K562 (cell line): Measurements from ENCODE around the gene COMMD10. TPM values are rescaled to one million over a fixed set of nuclear protein-coding genes. Genes with fewer than 3 reads are reported as not detected.
A peak's percentile ranks its signal among the peaks of the same experiment; 100 is the strongest.

Experiments used
- BDP1 ChIP-seq: IDR thresholded peaks from 3 replicates; pipeline ENCODE4 v1.6.1; 2011; ENCODE audit not compliant: insufficient read length, insufficient read depth
- CBX2 ChIP-seq: fragments of 200-600 bp; sonication (generic); IDR thresholded peaks from one replicate; pipeline ENCODE4 v1.6.1; 2012; ENCODE audit warnings: mild to moderate bottlenecking, low read length, inconsistent platforms; ENCODE audit not compliant: insufficient read depth, poor library complexity, severe bottlenecking
- FOXJ2 ChIP-seq: fragments of 200-800 bp; sonication (Bioruptor generic); IDR thresholded peaks from 2 replicates; pipeline ENCODE4 v1.6.1; 2016; ENCODE audit warnings: missing genetic modification characterization, missing compliant biosample characterization
- FOXK2 ChIP-seq, 2 experiments: fragments of 450-650 bp; IDR thresholded peaks in 1 of 2; conservative IDR thresholded peaks in 1 of 2; 2 replicates each; pipeline ENCODE4 v1.6.1; 2016; ENCODE audit warnings: low read depth in 2 of 2, mild to moderate bottlenecking in 1 of 2
- HNRNPK ChIP-seq: fragments of 200-400 bp; formaldehyde crosslinking; IDR thresholded peaks from one replicate; pipeline ENCODE4 v1.6.1; 2018; ENCODE audit warnings: mild to moderate bottlenecking, low read depth, low read length; ENCODE audit not compliant: poor library complexity, severe bottlenecking
- NFATC3 ChIP-seq: fragments of 450-650 bp; IDR thresholded peaks from 2 replicates; pipeline ENCODE4 v1.6.1; 2017; ENCODE audit warnings: mild to moderate bottlenecking
- RFX1 ChIP-seq: fragments of 450-650 bp; IDR thresholded peaks from 2 replicates; pipeline ENCODE4 v1.6.1; 2016; ENCODE audit warnings: mild to moderate bottlenecking, moderate library complexity
- TCF3 ChIP-seq: sonication (generic); formaldehyde crosslinking; IDR thresholded peaks from 2 replicates; pipeline ENCODE4 v1.4.0; 2020; ENCODE audit warnings: mild to moderate bottlenecking, missing genetic modification reagents
- ZFP36 ChIP-seq: fragments of 150-350 bp; IDR thresholded peaks from 2 replicates; pipeline ENCODE4 v1.6.1; 2018; ENCODE audit warnings: low read length, low read depth; ENCODE audit not compliant: partially characterized antibody
- ZNF217 ChIP-seq: sonication (generic); formaldehyde crosslinking; IDR thresholded peaks from 2 replicates; pipeline ENCODE4 v1.8.0; 2022; ENCODE audit warnings: mild to moderate bottlenecking, missing genetic modification reagents
- polyA plus RNA-seq, 8 experiments: library from polyadenylated mRNA; depleted of rRNA in 4 of 8; stranded (reverse) in 5 of 8; unstranded in 3 of 8; fragments of >200 nt; fragmentation: Nextera tagmentation in 2 of 8; fragmentation: Illumina TruSeq in 1 of 8; extraction: Ambion mirVana in 2 of 8; extraction: Trizol in 1 of 8; gene quantifications; 2 replicates each; pipeline versions ENCODE4 v1.2.1 to v1.2.3, GENCODE V29; 2011 to 2014; ENCODE audit warnings: inconsistent platforms in 1 of 8, missing spikeins in 1 of 8
- total RNA-seq, 7 experiments: library from RNA; depleted of rRNA in 6 of 7; stranded (reverse); fragments of >200 nt in 6 of 7; fragmentation: Illumina TruSeq in 2 of 7; extraction: Trizol in 2 of 7; gene quantifications; 2 replicates each; pipeline versions ENCODE4 v1.2.1 to v1.2.3, GENCODE V29; 2011 to 2021; ENCODE audit warnings: low replicate concordance in 1 of 7
- TF ChIP-seq, protein P1 (sequence below), 2 experiments: fragments of 450-650 bp; IDR thresholded peaks; 2 replicates each; pipeline ENCODE4 v1.6.1; 2016; ENCODE audit warnings: mild to moderate bottlenecking in 2 of 2, borderline replicate concordance in 1 of 2, low read depth in 1 of 2, moderate library complexity in 1 of 2
- TF ChIP-seq, protein P2 (sequence below): fragments of 450-650 bp; IDR thresholded peaks from 2 replicates; pipeline ENCODE4 v1.7.1; 2018; ENCODE audit warnings: mild to moderate bottlenecking, low read depth; ENCODE audit not compliant: partially characterized antibody
- TF ChIP-seq, protein P3 (sequence below): IDR thresholded peaks from 2 replicates; pipeline ENCODE4 v1.6.1; 2011; ENCODE audit warnings: borderline replicate concordance, low read depth, mild to moderate bottlenecking, moderate library complexity, low read length; ENCODE audit not compliant: insufficient read depth, poor library complexity, severe bottlenecking

COMMD10 gene
- total and polyA plus RNA-seq, 9 of the 15 experiments (the other 6 are each of a cell fraction or from before 2014, with no cell fraction given): 17.9 to 101 (median 28.0) TPM

DNA sequence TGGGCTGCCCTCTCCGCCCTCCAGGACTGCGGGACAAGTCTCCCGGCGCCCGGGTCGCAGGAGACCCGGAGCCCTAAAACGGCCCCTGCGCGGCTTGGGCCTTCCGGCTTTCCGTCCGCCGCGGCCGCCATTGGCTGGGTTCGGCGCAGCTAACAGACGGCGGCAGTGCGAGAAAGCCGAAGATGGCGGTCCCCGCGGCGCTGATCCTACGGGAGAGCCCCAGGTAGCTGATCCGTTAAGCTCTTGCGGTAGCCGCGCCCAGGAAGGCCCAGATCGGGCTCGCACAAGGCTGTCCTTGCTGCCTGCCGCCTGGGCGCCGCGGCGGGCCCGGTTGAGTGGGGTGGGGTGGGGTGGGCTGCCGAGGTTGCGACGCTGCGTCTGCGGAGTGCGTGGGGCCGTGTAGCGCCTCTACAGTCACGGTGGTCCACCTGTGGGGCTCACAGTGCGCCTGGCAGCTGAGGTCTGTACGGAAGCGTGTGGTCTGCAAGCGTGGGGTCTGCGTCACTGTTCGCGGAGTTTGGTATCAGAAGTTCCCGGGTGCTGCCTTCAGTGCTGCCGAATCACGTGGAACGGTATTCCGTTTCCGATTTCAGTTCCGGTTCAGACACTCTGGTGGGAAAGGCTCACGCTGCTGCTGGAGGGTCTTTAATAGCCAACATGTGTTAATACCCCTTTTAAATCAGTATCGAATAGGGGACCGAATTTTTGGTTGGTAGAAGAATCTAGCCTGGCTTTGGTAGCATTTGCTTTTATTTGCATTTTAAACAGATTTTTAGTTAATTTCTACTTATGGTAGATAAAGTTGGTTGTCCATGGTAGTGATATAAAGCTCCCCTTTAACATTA is at the start of gene COMMD10 (continued):
- TF ChIP-seq, protein P1, sequence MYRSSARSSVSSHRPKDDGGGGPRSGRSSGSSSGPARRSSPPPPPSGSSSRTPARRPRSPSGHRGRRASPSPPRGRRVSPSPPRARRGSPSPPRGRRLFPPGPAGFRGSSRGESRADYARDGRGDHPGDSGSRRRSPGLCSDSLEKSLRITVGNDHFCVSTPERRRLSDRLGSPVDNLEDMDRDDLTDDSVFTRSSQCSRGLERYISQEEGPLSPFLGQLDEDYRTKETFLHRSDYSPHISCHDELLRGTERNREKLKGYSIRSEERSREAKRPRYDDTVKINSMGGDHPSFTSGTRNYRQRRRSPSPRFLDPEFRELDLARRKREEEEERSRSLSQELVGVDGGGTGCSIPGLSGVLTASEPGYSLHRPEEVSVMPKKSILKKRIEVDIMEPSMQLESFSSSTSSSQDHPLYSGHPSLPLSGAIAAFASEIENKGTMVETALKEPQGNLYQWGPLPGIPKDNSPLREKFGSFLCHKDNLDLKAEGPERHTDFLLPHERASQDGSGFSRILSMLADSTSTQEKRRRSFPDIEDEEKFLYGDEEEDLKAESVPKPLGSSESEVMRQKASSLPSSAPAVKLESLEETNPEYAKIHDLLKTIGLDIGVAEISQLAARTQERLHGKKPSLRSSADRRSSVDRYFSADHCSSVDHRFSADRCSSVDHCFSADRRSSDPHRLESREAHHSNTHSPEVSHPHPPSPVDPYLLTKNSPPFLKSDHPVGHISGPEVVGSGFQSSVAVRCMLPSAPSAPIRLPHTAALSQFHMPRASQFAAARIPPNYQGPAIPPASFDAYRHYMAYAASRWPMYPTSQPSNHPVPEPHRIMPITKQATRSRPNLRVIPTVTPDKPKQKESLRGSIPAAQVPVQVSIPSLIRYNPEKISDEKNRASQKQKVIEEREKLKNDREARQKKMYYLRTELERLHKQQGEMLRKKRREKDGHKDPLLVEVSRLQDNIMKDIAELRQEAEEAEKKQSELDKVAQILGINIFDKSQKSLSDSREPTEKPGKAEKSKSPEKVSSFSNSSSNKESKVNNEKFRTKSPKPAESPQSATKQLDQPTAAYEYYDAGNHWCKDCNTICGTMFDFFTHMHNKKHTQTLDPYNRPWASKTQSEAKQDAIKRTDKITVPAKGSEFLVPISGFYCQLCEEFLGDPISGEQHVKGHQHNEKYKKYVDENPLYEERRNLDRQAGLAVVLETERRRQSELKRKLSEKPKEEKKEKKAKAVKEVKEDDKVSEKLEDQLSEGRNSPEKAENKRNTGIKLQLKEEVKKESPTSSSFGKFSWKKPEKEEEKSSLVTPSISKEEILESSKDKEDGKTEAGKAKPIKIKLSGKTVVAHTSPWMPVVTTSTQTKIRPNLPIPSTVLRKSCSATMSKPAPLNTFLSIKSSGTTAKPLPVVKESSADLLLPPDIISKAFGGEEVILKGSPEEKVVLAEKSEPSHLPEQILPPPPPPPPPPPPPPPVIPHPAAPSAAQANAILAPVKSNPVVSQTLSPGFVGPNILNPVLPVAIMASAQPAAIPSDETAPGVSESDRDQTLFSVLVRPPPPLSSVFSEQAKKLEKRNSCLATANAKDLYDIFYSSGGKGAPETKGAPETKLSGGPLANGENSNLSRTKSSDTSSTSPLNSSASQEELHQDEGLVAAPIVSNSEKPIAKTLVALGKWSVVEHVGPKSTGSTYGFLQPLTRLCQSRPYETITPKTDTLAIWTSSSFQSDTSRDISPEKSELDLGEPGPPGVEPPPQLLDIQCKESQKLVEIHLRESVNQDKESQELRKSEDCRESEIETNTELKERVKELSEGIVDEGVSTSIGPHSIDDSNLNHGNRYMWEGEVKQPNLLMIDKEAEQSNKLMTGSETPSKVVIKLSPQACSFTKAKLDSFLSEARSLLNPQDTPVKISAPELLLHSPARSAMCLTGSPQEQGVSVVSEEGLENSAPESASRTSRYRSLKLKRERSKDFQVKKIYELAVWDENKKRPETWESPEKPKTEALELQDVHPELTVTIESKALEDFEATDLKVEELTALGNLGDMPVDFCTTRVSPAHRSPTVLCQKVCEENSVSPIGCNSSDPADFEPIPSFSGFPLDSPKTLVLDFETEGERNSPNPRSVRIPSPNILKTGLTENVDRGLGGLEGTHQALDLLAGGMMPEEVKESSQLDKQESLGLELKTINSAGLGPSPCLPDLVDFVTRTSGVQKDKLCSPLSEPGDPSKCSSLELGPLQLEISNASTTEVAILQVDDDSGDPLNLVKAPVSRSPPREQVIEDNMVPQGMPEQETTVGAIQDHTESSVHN (IDR thresholded peaks at IDR 0.05; ENCODE audit: borderline replicate concordance in 1 of 2, low read depth in 1 of 2): no peak
- TF ChIP-seq, protein P2, sequence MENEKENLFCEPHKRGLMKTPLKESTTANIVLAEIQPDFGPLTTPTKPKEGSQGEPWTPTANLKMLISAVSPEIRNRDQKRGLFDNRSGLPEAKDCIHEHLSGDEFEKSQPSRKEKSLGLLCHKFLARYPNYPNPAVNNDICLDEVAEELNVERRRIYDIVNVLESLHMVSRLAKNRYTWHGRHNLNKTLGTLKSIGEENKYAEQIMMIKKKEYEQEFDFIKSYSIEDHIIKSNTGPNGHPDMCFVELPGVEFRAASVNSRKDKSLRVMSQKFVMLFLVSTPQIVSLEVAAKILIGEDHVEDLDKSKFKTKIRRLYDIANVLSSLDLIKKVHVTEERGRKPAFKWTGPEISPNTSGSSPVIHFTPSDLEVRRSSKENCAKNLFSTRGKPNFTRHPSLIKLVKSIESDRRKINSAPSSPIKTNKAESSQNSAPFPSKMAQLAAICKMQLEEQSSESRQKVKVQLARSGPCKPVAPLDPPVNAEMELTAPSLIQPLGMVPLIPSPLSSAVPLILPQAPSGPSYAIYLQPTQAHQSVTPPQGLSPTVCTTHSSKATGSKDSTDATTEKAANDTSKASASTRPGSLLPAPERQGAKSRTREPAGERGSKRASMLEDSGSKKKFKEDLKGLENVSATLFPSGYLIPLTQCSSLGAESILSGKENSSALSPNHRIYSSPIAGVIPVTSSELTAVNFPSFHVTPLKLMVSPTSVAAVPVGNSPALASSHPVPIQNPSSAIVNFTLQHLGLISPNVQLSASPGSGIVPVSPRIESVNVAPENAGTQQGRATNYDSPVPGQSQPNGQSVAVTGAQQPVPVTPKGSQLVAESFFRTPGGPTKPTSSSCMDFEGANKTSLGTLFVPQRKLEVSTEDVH: no peak
- TF ChIP-seq, protein P3, sequence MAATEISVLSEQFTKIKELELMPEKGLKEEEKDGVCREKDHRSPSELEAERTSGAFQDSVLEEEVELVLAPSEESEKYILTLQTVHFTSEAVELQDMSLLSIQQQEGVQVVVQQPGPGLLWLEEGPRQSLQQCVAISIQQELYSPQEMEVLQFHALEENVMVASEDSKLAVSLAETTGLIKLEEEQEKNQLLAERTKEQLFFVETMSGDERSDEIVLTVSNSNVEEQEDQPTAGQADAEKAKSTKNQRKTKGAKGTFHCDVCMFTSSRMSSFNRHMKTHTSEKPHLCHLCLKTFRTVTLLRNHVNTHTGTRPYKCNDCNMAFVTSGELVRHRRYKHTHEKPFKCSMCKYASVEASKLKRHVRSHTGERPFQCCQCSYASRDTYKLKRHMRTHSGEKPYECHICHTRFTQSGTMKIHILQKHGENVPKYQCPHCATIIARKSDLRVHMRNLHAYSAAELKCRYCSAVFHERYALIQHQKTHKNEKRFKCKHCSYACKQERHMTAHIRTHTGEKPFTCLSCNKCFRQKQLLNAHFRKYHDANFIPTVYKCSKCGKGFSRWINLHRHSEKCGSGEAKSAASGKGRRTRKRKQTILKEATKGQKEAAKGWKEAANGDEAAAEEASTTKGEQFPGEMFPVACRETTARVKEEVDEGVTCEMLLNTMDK: no peak
- no peak for TF ChIP-seq RFX1
- TF ChIP-seq HNRNPK: no peak
- TF ChIP-seq NFATC3: no peak
- TF ChIP-seq ZNF217 (CRISPR knock-in tag): no peak
- no peak for TF ChIP-seq CBX2
- 0 out of 2 replicates have a peak, but pooled peaks have one; percentile 20 for TF ChIP-seq TCF3 (CRISPR knock-in tag)
- no peak for TF ChIP-seq FOXJ2 (tag)
- TF ChIP-seq BDP1: no peak
- peak; percentile 27 to 44; a peak in 2 of 4 replicates for TF ChIP-seq FOXK2 (conservative IDR thresholded peaks at IDR 0.05 in 1 of 2, IDR thresholded peaks at IDR 0.05 in 1 of 2; ENCODE audit: low read depth in 2 of 2)
- TF ChIP-seq ZFP36: peak; percentile 15
